ENCODE results near the gene SERF1A.
"Not testable (repeated sequence)": the region's sequence is repeated elsewhere in the genome, so short reads cannot be mapped to it uniquely, and the experiment has no call there.

Gene SERF1A

DNA sequence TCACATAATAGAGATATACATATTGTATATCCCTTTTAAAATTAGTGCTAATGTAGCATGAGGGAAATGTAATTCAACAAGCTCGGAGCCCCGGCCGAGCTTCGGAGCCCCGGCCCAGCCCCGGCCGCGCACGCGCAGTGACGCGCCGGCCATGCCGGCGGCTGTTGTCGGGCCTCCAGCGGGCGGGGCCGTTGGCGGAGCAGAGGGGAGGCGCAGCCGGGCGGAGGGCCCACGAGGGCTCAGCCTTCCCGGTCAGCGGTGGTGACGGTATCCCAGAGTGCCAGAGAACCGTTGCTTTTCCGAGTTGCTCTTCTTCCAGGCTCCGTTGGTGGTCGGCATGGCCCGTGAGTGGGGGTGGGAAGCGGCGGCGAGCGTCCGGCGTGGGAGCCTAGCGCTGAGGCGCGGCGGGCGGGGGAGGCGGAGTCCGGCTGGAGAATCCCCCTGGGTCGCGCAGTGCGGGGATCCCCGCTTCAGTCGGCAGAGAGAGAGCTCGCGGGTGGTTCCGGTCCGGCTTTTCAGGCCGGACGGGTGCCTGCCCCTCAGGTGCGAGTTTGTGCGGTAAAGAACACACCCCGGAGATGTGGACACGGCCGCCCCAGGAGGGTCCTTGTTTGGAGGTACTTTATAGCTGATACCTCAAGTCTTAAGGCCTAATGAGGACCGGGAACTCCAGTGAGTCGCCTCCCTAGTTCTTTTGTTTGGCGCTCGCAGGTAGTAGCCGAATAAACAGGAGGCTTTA is at the start of gene SERF1A:
TSS of gene SERF1A (plus strand) at position 137 of the 739 bp plus-strand sequence. CDS start at position 338, 201 bp downstream.
- DNase-seq (ENCODE audit: low read depth in 2 of 2) = not testable (repeated sequence)

DNA sequence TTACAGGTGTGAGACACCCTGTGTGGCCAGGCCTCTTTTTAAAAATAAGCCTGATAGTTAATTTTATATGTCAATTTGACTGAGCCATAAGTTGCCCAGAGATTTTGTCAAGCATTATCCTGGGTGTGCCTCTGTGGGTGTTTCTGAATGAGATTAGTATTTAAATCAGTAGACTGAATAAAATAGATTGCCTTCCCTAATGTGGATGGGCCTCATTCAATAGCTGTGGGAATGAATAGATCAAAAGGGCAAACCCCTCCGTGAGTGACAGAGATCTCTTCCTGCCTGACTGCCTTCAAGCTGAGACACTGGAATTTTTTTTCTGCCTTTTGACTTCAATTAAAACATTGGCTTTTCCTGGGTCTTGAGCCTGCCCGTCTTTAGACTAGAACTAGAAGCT is 33.7 kb upstream of the SERF1A start:
- DNase-seq (ENCODE audit: low read depth in 2 of 2) = not testable (repeated sequence)

DNA sequence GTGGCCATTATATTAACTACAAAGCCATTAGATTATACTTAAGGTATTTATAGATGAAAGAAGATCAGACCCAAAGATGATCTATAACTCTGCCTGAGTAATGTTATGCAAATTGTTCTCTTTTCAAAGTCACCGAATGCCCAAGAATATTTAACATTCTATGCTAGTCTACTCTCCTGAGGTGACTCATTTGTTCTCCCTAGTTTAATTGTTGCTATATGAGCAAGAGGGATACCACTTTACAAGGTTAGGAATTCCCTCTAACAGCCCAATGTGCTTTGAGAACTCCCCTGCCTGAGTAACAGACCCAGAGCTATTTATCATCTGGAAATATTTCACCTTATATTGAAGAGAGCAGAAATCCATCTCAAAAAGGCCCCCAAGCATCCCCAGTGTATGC is 29.8 kb upstream of the SERF1A start:
- DNase-seq (ENCODE audit: low read depth in 2 of 2) = not testable (repeated sequence)

DNA sequence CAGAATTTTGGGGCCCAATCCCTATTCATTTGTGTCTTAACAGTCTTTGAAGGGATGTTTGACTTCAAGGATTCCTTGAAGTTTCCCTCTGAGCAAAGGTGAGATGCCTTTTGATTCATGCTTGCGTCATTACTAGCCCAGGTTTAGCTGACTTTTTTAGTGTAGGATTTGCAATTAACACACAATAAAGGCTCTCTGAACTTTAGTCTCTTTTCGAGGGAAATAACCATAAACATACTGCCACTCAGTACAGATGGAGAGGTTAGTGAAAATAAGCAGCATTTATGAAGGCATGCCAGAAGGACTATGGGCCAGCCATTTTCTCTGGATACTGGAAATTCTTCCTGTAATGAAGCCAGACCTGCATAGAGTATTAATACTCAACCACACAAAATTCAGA is 4.4 kb upstream of the SERF1A start:
- not testable (repeated sequence) for DNase-seq (ENCODE audit: low read depth in 2 of 2)

DNA sequence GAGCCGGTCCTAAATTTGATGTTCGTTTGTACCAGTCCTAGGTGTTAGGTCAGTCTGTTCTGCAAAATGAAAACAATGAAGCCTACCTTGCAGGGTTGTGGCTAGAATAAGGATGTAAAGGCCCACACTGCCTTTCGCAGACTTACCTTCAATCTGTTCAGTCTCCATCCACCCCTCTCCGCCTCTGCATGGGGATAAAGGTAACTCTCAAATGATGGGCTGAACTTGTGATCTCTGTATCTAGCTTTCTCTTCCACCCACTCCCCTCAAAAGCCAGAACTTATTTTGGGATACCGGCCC is 753 bp downstream of the SERF1A start:
- not testable (repeated sequence) for DNase-seq (ENCODE audit: low read depth in 2 of 2)

DNA sequence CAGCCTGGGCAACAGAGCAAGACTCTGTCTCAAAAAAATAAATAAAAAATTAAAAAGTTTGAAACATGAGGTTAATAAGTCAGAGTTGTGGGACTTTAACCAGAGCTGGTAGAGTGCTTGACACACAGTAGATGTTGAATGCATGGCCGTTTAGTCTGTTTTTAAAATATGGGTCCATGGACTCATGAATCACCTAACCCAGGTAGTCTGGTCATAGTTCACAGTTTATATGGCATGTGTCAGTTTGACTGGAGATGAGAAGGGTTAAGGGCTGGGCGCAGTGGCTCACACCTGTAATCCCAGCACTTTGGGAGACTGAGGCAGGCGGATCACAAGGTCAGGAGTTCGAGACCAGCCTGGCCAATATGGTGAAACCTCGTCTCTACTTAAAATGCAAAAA is 6.2 kb downstream of the SERF1A start:
- not testable (repeated sequence) for DNase-seq (ENCODE audit: low read depth in 2 of 2)

DNA sequence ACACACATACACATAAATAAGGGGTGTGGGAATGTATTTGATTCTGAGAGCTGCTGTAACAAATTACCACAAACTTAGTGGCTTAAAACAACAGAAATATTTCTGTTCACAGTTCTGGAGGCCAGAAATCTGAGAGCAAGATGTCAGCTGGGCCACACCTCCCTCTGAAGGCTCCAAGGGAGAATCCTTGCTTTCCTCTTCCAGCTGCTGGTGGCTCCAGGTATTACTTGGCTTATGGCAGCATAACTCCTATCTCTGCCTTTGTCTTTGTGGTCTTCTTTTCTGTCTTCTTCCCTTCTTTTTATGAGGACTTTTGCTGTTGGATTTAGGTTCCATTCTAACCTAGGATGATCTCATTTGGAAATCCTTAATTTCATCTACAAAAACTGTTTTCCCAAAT is 16.4 kb downstream of the SERF1A start:
- DNase-seq (ENCODE audit: low read depth in 2 of 2) = not testable (repeated sequence)

DNA sequence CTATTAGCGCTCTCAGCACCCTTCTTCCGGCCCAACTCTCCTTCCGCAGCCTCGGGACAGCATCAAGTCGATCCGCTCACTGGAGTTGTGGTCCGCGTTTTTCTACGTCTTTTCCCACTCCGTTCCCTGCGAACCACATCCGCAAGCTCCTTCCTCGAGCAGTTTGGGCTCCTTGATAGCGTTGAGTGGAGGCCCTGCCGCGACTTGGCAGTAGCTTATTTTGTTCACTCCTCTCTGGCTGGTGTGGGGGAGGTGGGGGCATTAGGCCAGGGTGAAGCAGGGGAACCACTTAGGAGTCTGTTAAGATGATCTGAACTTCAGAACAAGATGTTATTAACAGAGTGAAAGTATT is 24.7 kb downstream of the SERF1A start:
- DNase-seq (ENCODE audit: low read depth in 2 of 2) = not testable (repeated sequence)

DNA sequence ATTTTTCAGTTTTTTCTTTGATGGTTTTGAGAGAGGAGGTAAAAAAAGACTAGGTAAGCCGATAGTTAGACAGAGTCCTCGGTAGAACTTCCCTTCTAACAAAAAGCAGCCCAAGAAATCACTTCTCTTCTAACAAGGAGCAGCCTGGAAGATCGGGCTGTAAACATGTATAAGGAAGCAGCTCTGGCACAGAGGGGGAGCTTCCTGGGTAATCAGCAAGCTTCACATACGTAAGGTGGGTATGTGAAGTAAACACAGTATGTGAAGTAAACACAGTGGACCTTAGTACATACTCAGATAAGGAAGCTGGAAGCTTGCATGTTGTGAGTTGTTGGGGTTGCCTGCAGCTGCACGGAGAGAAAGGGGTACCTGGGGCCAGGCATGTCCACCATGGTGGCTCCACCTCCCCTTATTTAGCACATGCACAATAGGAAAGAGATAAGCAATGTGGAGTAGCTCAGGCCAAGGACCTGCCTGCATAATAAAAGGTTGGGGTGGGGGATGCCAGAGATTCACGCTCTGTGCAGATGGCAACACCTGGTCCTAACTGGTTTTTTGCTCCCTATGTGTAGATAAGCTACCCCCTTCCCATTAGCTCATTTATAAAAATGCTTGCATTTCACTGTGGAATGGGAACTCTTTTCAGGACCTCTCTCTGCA is 31.4 kb downstream of the SERF1A start:
- not testable (repeated sequence) for DNase-seq (ENCODE audit: low read depth in 2 of 2)

DNA sequence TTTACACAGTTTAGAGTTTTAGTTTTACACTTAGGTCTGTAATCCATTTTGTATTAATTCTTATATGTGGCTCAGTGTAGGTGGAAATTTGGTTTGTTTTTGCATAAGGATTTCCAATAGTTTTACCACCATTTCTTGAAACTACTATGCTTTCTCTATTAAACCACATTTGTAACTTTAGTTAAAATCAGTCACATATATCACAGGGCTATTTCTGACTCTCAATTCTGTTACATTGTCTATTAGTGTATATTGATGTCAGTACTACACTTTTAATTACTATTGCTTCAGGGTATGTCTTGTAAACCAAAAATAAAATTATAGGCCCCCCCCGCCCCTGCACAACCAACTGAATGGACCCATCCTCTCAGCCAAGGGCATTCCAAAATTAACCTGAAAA is 32.1 kb downstream of the SERF1A start:
- not testable (repeated sequence) for DNase-seq (ENCODE audit: low read depth in 2 of 2)

DNA sequence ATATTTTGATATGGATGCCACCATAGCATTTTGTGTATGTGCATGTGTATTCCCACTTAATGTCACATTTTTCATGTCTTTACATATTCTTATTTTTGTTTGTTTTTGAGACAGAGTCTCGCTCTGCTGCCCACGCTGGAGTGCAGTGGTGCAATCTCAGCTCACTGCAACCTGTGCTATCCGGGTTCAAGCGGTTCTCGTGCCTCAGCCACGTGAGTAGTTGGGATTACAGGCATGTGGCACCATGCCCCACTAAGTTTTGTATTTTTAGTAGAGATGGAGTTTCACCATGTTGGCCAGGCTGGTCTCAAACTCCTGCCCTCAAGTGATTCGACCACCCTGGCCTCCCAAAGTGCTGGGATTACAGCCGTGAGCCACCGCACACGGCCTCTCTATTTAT is 52.6 kb downstream of the SERF1A start:
- not testable (repeated sequence) for DNase-seq (ENCODE audit: low read depth in 2 of 2)

Measured in fibroblast of skin of left quadriceps (primary cell).